Measurements from ENCODE around the gene SLC25A1.

GRCh38 chr22:19132693-19133400 is 45.7 kb downstream of the SLC25A1 start:
- peak; percentile 33; the same call in 1 of the 2 replicates for TF ChIP-seq POLR2A (IDR thresholded peaks at IDR 0.05; ENCODE audit: low read depth, low read length)
- no peak for TF ChIP-seq TAF1 (IDR thresholded peaks at IDR 0.05; ENCODE audit: borderline replicate concordance, low read depth, low read length)

Measured in GM12892 (cell line).